ENCODE results near the gene NHLH1.

NHLH1 gene

GRCh38 chr1:160359559-160360226 is 7.2 kb upstream of the NHLH1 start:
- DNase-seq (ENCODE audit: low read depth): no peak

DNA sequence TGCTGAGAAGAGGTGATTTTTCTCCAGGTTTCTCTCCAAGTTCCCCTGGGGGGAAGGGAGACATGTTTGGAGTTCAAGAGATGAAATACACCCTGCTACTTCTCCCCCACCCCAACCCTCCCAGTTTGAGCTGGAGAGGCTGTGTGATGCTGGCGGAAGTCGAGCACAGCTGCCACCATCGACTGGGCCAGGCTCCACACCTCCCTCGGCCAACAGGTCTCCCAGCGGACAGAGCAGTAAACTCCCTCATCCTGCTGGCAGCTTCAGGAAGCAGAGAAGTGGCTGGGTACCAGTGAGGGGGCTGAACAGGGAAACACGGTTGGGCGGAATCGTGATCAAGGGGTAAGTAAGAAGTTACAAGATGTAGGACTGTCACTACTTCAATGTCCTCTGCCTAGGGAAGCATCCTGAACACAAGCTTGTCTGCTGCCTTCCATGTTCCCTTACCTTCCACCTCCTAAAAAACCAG is 6.6 kb upstream of the NHLH1 start:
- no peak for DNase-seq (ENCODE audit: low read depth)

GRCh38 chr1:160361199-160361598 is 5.7 kb upstream of the NHLH1 start:
- DNase-seq (ENCODE audit: low read depth): no peak

- DNase-seq (ENCODE audit: low read depth): no peak
Measured at GRCh38 chr1:160361814-160362167, 5.1 kb upstream of the NHLH1 start.

GRCh38 chr1:160362168-160362957 is 4.5 kb upstream of the NHLH1 start:
- DNase-seq (ENCODE audit: low read depth): no peak

DNA sequence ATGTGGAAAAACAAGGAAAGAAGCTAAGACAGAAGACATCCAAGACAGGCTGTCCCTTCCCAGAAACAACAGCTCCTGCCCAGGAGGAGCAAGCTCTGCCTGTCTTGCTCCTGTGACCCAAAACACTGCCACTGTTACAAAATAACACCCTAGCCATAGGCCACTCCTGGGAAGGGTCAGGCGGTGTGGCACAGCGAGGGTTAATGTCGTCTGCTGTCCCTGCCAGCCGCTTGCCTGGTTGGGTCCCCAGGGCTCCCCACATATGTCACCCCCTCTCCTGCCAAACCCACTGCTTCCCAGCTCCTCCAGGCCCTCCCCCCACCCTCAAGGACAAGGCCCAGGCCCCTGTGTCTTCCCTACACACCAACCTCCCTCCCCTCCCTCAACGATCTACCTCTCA is 3.9 kb upstream of the NHLH1 start:
- DNase-seq (ENCODE audit: low read depth): no peak

GRCh38 chr1:160363951-160364735 is 2.7 kb upstream of the NHLH1 start:
- no peak for DNase-seq (ENCODE audit: low read depth)

- no peak for DNase-seq (ENCODE audit: low read depth)
Measured at GRCh38 chr1:160365325-160365724, 1.5 kb upstream of the NHLH1 start.

- no peak for DNase-seq (ENCODE audit: low read depth)
Measured at GRCh38 chr1:160367516-160367900, 637 bp downstream of the NHLH1 start.

DNA sequence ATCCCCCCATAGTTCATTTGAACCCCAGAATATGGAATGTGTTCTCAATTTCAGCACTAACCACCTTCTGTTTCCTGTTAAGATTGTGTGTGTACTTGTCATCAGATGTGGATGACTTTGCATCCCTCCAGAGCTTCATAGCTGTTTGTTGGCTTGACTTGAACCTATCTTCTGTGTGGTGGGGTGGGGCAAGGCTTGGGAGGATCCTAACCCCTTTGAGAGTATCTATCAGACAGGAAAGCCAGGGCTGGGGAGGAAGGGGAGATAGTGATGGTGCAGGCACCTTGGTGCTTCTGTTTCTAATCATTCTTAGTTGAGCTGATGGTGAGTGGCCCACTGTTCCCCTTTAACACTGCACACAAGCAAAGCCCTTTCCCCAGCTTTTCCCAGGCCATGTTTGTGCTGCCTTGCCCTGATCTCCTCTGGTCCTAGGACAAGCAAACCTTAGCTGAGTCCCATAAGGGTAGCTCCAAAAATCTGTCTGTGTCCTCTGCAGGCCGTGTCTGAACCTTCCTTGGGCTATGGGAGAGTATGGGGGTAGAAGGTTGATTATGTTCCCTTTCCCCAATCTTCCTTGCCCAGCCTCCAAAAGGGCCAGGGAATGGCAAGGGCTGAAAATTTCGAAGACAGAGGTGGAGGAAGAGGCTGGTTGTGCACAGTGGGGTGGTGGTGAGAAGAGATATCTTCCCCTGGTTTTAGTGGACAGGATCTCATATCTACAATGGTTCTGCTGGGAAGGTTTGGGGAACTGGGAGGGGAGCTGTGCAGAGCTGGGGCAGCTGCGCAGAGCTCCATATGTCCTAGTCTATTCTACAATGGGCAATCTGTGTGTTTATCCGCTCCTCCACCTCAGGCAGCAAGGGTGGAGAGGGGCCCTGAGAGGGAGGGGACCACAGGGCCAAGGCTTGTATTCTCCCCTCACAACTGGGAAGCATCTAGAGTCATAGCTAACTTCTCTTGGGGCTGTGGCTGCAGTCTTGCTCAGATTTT is 1.4 kb downstream of the NHLH1 start:
- no peak for DNase-seq (ENCODE audit: low read depth)

DNA sequence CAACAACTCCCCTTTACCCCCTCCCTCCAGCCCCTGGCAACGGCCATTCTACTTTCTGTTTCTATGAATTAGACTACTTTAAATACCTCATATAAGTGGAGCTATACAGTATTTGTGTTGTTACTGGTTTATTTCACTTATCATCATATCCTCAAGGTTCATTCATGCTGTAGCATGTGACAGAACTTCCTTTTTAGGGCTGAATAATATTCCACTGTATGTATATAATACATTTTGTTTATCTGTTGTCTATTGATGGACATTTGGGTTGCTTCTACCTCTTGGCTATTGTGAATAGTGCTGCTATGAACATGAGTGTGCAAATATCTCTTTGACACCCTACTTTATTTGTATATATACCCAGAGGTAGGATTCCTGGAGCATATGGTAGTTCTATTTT is 2.2 kb downstream of the NHLH1 start:
- no peak for DNase-seq (ENCODE audit: low read depth)

GRCh38 chr1:160370561-160371345 is 3.9 kb downstream of the NHLH1 start:
- no peak for DNase-seq (ENCODE audit: low read depth)

- no peak for DNase-seq (ENCODE audit: low read depth)
Measured at GRCh38 chr1:160371346-160371631, 4.4 kb downstream of the NHLH1 start.

- no peak for DNase-seq (ENCODE audit: low read depth)
Measured at GRCh38 chr1:160371756-160372155, 4.9 kb downstream of the NHLH1 start.

GRCh38 chr1:160373696-160374095 is 6.8 kb downstream of the NHLH1 start:
- no peak for DNase-seq (ENCODE audit: low read depth)

- DNase-seq (ENCODE audit: low read depth): no peak
Measured at GRCh38 chr1:160374306-160375110, 7.6 kb downstream of the NHLH1 start.

DNA sequence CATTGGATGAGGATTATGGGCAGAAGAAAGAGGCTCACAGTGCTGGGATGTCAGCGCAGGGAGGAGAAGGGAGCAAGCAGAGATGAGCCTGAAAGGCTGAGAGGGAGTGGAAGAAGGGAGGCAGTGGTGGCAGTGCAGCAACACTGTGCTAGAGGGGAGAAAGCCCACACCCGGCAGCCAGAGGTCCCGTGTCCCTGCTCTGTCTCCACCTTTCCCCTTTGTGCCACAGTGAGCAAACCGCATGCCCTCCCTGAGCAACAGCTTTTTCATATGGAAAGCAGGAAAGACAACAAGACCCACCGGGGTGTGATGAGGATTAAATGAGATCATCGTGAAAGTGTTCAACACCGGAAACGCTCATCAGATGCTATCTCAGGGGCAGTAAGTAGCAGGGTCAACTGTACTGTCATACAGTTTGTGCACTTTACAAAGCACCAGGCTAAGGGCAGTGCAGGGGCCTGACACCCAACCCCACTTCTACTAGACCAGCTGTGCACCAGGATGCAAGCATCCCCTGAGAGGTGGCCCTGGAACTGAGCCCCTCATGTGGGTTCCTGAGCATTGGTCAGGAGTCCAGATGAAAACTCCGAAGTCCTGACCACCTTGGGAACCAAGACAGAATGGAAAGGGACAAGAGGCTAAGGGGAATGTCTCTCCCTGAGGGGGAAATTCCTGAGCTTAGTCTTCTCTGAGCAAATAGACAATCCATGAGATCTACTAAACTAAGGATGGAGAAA is 9.1 kb downstream of the NHLH1 start:
- DNase-seq (ENCODE audit: low read depth): no peak

DNA sequence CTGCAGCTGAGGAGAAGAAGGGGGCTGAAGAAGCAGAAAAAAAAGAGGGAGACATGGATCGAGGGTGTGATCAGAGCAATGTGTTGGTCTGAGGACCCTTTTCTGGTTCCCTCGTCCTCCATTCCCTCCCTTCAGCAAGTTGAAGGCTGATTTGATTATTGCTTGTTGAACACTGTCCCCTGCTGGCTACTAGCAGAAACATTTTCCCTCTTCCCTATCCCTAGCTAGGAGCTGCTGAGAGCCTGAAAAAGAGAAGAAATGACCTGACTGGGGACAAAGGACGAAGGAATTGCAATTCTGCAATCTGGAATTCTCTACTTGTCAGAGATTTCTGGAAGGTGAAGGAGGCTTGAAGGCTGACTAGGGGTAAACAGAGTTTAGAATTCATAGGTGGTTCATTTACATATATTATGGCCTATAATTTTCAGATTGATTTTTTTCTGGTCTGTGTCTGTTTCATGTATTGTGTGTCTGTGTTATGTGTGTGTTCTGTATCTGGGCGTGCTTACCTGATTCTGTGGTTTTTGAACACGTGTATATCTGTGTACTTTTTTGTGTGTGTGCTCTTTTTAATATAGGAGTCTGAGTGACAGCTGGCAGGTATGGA is 9.8 kb downstream of the NHLH1 start:
- peak; percentile 71 for DNase-seq (ENCODE audit: low read depth)

DNA sequence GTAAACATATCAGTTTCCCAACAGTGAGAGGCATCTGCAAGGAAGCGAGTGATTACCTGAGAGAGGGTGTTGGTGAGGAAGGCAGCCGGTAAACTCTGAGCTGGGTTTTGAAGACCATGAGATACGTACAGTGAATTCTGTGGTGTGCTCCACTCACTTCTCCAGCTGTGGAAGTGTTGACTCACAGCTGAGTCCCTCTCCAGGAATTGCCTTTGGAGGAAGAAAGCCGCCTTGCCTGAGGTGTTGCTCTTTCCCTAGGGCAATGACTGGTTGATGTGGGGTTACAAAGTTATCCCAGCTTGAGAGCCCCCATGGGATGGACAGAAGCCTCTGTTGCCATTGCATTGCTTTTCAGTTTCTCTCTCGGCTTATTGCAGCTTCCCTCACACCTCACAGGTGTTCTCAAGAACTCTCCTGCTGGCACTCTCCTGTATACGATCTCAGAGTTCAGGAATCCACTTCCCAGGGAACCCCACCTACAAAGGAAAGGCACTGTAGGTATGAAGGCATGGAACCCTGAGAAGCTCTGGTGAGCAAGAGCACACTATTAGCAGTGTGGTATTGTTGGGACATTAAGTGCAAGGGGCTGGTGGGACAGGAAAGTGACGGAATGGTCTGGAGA is 10.8 kb downstream of the NHLH1 start:
- no peak for DNase-seq (ENCODE audit: low read depth)
